ENCODE results near the gene PPT1.
A peak's percentile ranks its signal among the peaks of the same experiment; 100 is the strongest.
"Not testable (repeated sequence)": the region's sequence is repeated elsewhere in the genome, so short reads cannot be mapped to it uniquely, and the experiment has no call there.

The PPT1 gene

GRCh38 chr1:40090652-40091355, 6.2 kb downstream of the PPT1 start:
- H3K27ac ChIP-seq (ENCODE audit: low read depth, low read length) = no peak overlapping the region
- no peak overlapping the region for H3K4me3 ChIP-seq (ENCODE audit: low read depth in 1 of 2, low read length in 2 of 2)
- H3K27me3 ChIP-seq (ENCODE audit: control insufficient read depth in 1 of 2, insufficient read depth in 2 of 2, low read length in 2 of 2) = no peaks in the 10 kb centered on the region
- H3K9me3 ChIP-seq (ENCODE audit: low read length) = no peaks in the 10 kb centered on the region
- no peak overlapping the region for H3K9ac ChIP-seq (ENCODE audit: low read length)
- peaks cover 43% of the 10 kb centered on the region for H3K36me3 ChIP-seq (ENCODE audit: insufficient read depth, low read length)
- no peaks in the 10 kb centered on the region for H3K4me1 ChIP-seq (ENCODE audit: insufficient read depth, low read length)

- H3K27me3 ChIP-seq (ENCODE audit: control insufficient read depth in 1 of 2, insufficient read depth in 2 of 2, low read length in 2 of 2); H3K9ac ChIP-seq (ENCODE audit: low read length); H3K4me3 ChIP-seq (ENCODE audit: low read depth in 1 of 2, low read length in 2 of 2); H3K4me1 ChIP-seq (ENCODE audit: insufficient read depth, low read length); H3K27ac ChIP-seq (ENCODE audit: low read depth, low read length); H3K9me3 ChIP-seq (ENCODE audit: low read length): not testable (repeated sequence)
- peaks cover 56% of the 10 kb centered on the region for H3K36me3 ChIP-seq (ENCODE audit: insufficient read depth, low read length)
Measured at GRCh38 chr1:40084750-40085149, 12.3 kb downstream of the PPT1 start.

GRCh38 chr1:40081871-40082270, 15.2 kb downstream of the PPT1 start:
- H3K27ac ChIP-seq (ENCODE audit: low read depth, low read length) = no peak overlapping the region
- H3K27me3 ChIP-seq (ENCODE audit: control insufficient read depth in 1 of 2, insufficient read depth in 2 of 2, low read length in 2 of 2) = no peaks in the 10 kb centered on the region
- H3K9ac ChIP-seq (ENCODE audit: low read length) = no peak overlapping the region
- no peaks in the 10 kb centered on the region for H3K4me1 ChIP-seq (ENCODE audit: insufficient read depth, low read length)
- no peaks in the 10 kb centered on the region for H3K9me3 ChIP-seq (ENCODE audit: low read length)
- peaks cover 57% of the 10 kb centered on the region for H3K36me3 ChIP-seq (ENCODE audit: insufficient read depth, low read length)
- no peak overlapping the region for H3K4me3 ChIP-seq (ENCODE audit: low read depth in 1 of 2, low read length in 2 of 2)

GRCh38 chr1:40079774-40080400, 17.2 kb downstream of the PPT1 start:
- Histone ChIP-seq H3K4me3 (ENCODE audit: low read depth in 1 of 2, low read length in 2 of 2) (no peak overlapping the region), H3K9me3 (ENCODE audit: low read length) (no peaks in the 10 kb centered on the region), H3K4me1 (ENCODE audit: insufficient read depth, low read length) (peaks cover 7% of the 10 kb centered on the region), H3K9ac (ENCODE audit: low read length) (no peak overlapping the region), H3K27ac (ENCODE audit: low read depth, low read length) (no peak overlapping the region), H3K36me3 (ENCODE audit: insufficient read depth, low read length) (peaks cover 48% of the 10 kb centered on the region), H3K27me3 (ENCODE audit: control insufficient read depth in 1 of 2, insufficient read depth in 2 of 2, low read length in 2 of 2) (no peaks in the 10 kb centered on the region)

GRCh38 chr1:40078512-40079333, 18.3 kb downstream of the PPT1 start:
- Histone ChIP-seq H3K27ac (ENCODE audit: low read depth, low read length) (no peak overlapping the region), H3K4me3 (ENCODE audit: low read depth in 1 of 2, low read length in 2 of 2) (no peak overlapping the region), H3K27me3 (ENCODE audit: control insufficient read depth in 1 of 2, insufficient read depth in 2 of 2, low read length in 2 of 2) (no peaks in the 10 kb centered on the region), H3K9me3 (ENCODE audit: low read length) (no peaks in the 10 kb centered on the region), H3K9ac (ENCODE audit: low read length) (no peak overlapping the region), H3K4me1 (ENCODE audit: insufficient read depth, low read length) (peaks cover 7% of the 10 kb centered on the region), H3K36me3 (ENCODE audit: insufficient read depth, low read length) (peaks cover 49% of the 10 kb centered on the region)

GRCh38 chr1:40076895-40077312, 20.1 kb downstream of the PPT1 start:
- H3K4me1 ChIP-seq (ENCODE audit: insufficient read depth, low read length) = peaks cover 7% of the 10 kb centered on the region
- no peaks in the 10 kb centered on the region for H3K27me3 ChIP-seq (ENCODE audit: control insufficient read depth in 1 of 2, insufficient read depth in 2 of 2, low read length in 2 of 2)
- H3K4me3 ChIP-seq (ENCODE audit: low read depth in 1 of 2, low read length in 2 of 2) = no peak overlapping the region
- H3K27ac ChIP-seq (ENCODE audit: low read depth, low read length) = peak overlapping the region; percentile 48
- no peaks in the 10 kb centered on the region for H3K9me3 ChIP-seq (ENCODE audit: low read length)
- no peak overlapping the region for H3K9ac ChIP-seq (ENCODE audit: low read length)
- H3K36me3 ChIP-seq (ENCODE audit: insufficient read depth, low read length) = peaks cover 50% of the 10 kb centered on the region

- no peak overlapping the region for H3K9ac ChIP-seq (ENCODE audit: low read length)
- H3K4me3 ChIP-seq (ENCODE audit: low read depth in 1 of 2, low read length in 2 of 2) = no peak overlapping the region
- H3K27me3 ChIP-seq (ENCODE audit: control insufficient read depth in 1 of 2, insufficient read depth in 2 of 2, low read length in 2 of 2) = no peaks in the 10 kb centered on the region
- H3K4me1 ChIP-seq (ENCODE audit: insufficient read depth, low read length) = peaks cover 7% of the 10 kb centered on the region
- no peaks in the 10 kb centered on the region for H3K9me3 ChIP-seq (ENCODE audit: low read length)
- H3K36me3 ChIP-seq (ENCODE audit: insufficient read depth, low read length) = peaks cover 65% of the 10 kb centered on the region
- H3K27ac ChIP-seq (ENCODE audit: low read depth, low read length) = no peak overlapping the region
Measured at GRCh38 chr1:40075266-40075665, 21.8 kb downstream of the PPT1 start.

GRCh38 chr1:40073062-40073461, 24.0 kb downstream of the PPT1 start:
- peaks cover 58% of the 10 kb centered on the region for H3K36me3 ChIP-seq (ENCODE audit: insufficient read depth, low read length)
- no peaks in the 10 kb centered on the region for H3K9me3 ChIP-seq (ENCODE audit: low read length)
- no peak overlapping the region for H3K9ac ChIP-seq (ENCODE audit: low read length)
- H3K27ac ChIP-seq (ENCODE audit: low read depth, low read length) = no peak overlapping the region
- peaks cover 7% of the 10 kb centered on the region for H3K4me1 ChIP-seq (ENCODE audit: insufficient read depth, low read length)
- no peak overlapping the region for H3K4me3 ChIP-seq (ENCODE audit: low read depth in 1 of 2, low read length in 2 of 2)
- no peaks in the 10 kb centered on the region for H3K27me3 ChIP-seq (ENCODE audit: control insufficient read depth in 1 of 2, insufficient read depth in 2 of 2, low read length in 2 of 2)

GRCh38 chr1:40072142-40072541, 24.9 kb downstream of the PPT1 start:
- Histone ChIP-seq H3K27ac (ENCODE audit: low read depth, low read length) (no peak overlapping the region), H3K36me3 (ENCODE audit: insufficient read depth, low read length) (peaks cover 63% of the 10 kb centered on the region), H3K9ac (ENCODE audit: low read length) (no peak overlapping the region), H3K9me3 (ENCODE audit: low read length) (no peaks in the 10 kb centered on the region), H3K4me3 (ENCODE audit: low read depth in 1 of 2, low read length in 2 of 2) (no peak overlapping the region), H3K27me3 (ENCODE audit: control insufficient read depth in 1 of 2, insufficient read depth in 2 of 2, low read length in 2 of 2) (no peaks in the 10 kb centered on the region), H3K4me1 (ENCODE audit: insufficient read depth, low read length) (peaks cover 7% of the 10 kb centered on the region)

- Histone ChIP-seq H3K4me1 (ENCODE audit: insufficient read depth, low read length) (no peaks in the 10 kb centered on the region), H3K36me3 (ENCODE audit: insufficient read depth, low read length) (peaks cover 82% of the 10 kb centered on the region), H3K9me3 (ENCODE audit: low read length) (no peaks in the 10 kb centered on the region), H3K9ac (ENCODE audit: low read length) (no peak overlapping the region), H3K27me3 (ENCODE audit: control insufficient read depth in 1 of 2, insufficient read depth in 2 of 2, low read length in 2 of 2) (no peaks in the 10 kb centered on the region), H3K4me3 (ENCODE audit: low read depth in 1 of 2, low read length in 2 of 2) (no peak overlapping the region), H3K27ac (ENCODE audit: low read depth, low read length) (no peak overlapping the region)
Measured at GRCh38 chr1:40067851-40068250, 29.2 kb downstream of the PPT1 start.

- H3K27me3 ChIP-seq (ENCODE audit: control insufficient read depth in 1 of 2, insufficient read depth in 2 of 2, low read length in 2 of 2) = no peaks in the 10 kb centered on the region
Measured at GRCh38 chr1:40067023-40067422, 30.0 kb downstream of the PPT1 start.

More at GRCh38 chr1:40067023-40067422, 30.0 kb downstream of the PPT1 start:
- Histone ChIP-seq H3K4me1 (ENCODE audit: insufficient read depth, low read length) (no peaks in the 10 kb centered on the region), H3K27ac (ENCODE audit: low read depth, low read length) (no peak overlapping the region), H3K9ac (ENCODE audit: low read length) (no peak overlapping the region), H3K36me3 (ENCODE audit: insufficient read depth, low read length) (peaks cover 81% of the 10 kb centered on the region), H3K9me3 (ENCODE audit: low read length) (no peaks in the 10 kb centered on the region), H3K4me3 (ENCODE audit: low read depth in 1 of 2, low read length in 2 of 2) (no peak overlapping the region)
